Posterior cingulate gyrus (tissue), 11 donors: ENCODE data around the gene C2.

Experiments
- DNase-seq, 10 donors: peaks; one replicate each; pipeline versions ENCODE4 v3.0.0 to v3.0.0-alpha.2; 2020 to 2021; ENCODE audit warnings: mixed read lengths in 3 of 10
- intact Hi-C: fragments of 100-400 bp; cut with DNase I; formaldehyde crosslinking; loops from one replicate; pipeline ENCODE4 v1.15.1; 2023

C2 gene

DNA sequence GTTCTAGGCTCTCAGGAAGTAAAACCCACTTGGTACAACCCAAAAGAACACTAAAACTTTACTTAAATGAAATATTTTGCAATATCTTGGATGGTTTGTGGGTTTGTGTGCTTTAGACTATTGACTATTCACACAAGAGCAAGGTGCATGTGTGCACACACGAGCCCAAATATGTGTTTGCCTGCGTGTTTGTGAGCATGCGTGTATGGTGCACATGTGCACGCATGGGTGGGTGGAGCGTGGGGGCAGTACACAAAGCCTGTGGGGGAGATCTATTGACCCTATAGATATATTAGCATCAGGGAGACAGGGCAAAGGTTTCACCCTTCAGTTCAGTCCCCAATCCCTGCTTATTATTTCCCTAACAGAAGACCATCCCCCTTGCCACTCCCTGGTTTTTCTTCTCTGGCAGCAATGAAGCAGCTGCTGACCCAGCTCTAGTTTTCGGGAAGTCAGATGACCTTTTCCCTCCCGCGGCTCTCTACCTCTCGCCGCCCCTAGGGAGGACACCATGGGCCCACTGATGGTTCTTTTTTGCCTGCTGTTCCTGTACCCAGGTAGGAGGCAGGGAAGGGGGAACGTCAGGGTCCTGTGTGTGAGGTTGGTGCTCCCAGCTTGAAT lies at the start of gene C2:
Gene C2, plus strand, starts transcription at position 476 of the 621 bp plus-strand sequence. Its CDS starts 36 bp downstream, at position 512.
- no peak for DNase-seq
- intact Hi-C loops, result no loop called here

GRCh38 chr6:31878222-31878621 lies 49.3 kb upstream of the C2 start:
- DNase-seq, result peak in 1 of 10 donors; percentile 58
- intact Hi-C loops, result no loop called here

DNA sequence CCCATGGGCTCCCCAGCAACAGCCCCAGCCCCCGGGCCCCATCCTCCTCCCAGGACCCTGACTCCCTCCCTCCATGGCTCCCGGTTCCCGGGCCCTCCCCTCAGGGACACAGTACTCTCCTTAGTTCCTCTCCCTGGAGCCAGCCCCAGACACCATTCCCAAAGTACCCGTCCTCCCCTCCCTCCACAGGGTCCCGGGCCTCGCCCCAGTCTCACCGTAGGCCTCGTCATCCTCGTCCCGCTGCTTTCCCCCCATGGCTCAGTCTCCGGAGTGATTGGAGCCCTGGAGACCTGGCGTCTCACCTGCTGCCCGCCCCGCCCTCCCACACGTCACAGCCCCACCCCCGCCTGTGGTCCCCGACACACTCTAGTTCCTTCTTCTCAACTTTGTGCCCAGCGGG lies 48.8 kb upstream of the C2 start, which contains the start of gene SLC44A4:
Gene SLC44A4, minus strand, starts transcription at position 272 of the 400 bp plus-strand sequence. Its CDS starts 17 bp downstream, at position 255.
- intact Hi-C loops, result no loop called here
- no peak for DNase-seq

DNA sequence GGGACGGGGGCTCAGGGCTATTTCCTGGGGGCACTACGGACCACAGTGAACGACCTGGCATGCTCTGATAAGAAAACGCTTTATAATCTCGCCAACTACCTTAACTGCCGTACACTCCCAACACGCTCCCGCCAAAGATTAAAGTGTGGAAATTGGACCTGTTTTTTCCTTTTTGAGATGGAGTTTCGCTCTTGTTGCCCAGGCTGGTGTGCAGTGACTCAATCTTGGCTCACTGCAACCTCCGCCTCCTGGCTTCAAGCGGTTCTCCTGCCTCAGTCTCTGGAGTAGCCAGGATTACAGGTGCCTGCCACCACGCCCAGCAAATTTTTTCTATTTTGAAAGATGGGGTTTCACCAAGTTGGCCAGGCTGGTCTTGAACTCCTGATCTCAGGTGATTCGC lies 48.4 kb upstream of the C2 start:
- no peak for DNase-seq
- intact Hi-C loops, result no loop called here

- intact Hi-C loops, result no loop called here
- no peak for DNase-seq
Measured at GRCh38 chr6:31879901-31880300, 47.6 kb upstream of the C2 start.

DNA sequence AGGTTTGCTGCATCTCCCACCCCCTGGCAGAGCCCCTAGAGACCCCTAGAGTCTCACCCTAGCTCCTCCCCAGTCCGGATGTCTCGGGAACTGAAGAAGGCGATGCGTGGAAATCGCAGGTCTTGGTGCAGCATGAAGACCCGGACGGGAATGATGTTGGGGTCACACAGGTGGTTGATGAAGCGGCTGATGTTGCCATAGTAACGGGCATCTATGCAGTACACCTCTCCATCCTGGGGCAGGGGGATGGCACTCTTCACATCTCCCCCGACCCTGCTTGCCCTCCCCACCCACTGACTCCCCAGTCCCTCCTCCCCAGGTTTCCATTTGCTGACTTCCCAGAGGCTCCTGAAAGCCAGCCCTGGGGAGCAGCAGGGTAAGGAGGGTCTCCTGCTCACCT lies 46.9 kb upstream of the C2 start:
- intact Hi-C loops, result no loop called here
- DNase-seq, result peak in 1 of 10 donors; percentile 5

- DNase-seq, result peak in 1 of 10 donors; percentile 50
- intact Hi-C loops, result no loop called here
Measured at GRCh38 chr6:31881136-31881859, 46.2 kb upstream of the C2 start.

- intact Hi-C loops, result no loop called here
- DNase-seq, result no peak
Measured at GRCh38 chr6:31882344-31882743, 45.2 kb upstream of the C2 start.

DNA sequence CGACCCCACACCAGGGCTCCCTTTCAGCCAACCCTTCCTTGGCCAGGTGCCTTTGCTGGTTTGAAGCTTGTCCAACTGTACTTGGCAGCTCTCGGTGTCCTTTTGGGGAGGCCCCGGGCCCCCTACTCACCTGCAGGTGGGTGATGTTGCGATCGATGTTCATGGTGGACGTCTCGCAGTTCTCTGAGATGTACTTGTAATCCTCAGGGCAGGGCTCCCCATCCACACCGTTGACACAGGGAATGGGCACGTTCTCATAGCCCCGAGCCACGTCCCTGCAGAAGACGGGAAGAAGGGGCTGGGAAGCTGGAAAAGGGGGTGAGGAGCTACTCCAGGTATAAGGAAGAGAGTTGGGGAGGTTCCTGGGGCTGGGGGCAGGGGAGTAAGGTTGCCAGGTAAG lies 43.8 kb upstream of the C2 start:
- peak in 1 of 10 donors; percentile 31 for DNase-seq
- intact Hi-C loops, result no loop called here

DNA sequence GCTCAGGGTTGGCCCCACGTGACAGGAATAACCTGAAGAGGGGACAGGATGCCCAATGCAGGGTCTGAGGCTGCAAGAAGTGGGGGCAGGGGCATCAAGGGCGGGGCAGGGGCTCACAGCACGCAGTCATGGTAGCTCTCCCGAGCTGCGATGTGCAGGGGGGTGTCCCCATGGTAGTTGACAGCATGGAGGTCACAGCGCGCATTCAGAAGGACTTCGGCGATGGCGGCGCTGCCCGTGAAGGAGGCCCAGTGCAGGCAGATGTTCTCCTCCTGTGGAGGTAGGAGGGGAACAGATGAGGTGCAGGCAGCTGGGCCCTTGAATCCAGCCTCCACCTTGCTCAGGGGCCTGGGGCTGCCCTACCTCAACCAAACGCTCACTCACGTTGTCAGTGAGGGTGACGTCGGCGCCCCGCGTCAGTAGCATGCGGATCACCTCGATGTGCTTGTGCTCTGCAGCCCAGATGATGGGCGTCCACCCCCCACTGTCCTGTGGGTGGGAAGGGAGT lies 42.9 kb upstream of the C2 start:
- peak in 1 of 10 donors; percentile 67 for DNase-seq
- intact Hi-C loops, result no loop called here

DNA sequence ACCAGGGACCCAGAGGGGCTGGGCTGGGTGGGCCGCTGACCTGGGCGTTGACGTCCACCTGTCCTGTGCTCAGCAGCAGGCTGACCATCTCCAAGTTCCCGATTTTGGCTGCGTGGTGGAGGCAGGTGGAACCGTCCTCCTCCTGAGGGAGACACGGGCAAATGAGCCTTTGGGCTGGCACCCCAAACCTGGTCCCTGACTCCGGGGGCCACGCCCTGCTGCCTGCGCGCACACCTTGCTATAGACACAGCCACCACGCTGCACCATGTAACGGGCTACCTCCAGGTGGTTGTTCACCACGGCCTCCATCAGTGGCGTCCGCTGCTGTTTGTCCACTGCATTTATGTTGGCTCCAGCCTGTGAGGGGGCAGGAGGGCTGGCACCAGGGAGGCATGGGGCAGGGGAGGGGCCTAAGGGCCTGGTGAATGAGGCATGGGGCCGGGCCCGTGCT lies 41.0 kb upstream of the C2 start:
- intact Hi-C loops, result no loop called here
- peak in 1 of 10 donors; percentile 56 for DNase-seq

DNA sequence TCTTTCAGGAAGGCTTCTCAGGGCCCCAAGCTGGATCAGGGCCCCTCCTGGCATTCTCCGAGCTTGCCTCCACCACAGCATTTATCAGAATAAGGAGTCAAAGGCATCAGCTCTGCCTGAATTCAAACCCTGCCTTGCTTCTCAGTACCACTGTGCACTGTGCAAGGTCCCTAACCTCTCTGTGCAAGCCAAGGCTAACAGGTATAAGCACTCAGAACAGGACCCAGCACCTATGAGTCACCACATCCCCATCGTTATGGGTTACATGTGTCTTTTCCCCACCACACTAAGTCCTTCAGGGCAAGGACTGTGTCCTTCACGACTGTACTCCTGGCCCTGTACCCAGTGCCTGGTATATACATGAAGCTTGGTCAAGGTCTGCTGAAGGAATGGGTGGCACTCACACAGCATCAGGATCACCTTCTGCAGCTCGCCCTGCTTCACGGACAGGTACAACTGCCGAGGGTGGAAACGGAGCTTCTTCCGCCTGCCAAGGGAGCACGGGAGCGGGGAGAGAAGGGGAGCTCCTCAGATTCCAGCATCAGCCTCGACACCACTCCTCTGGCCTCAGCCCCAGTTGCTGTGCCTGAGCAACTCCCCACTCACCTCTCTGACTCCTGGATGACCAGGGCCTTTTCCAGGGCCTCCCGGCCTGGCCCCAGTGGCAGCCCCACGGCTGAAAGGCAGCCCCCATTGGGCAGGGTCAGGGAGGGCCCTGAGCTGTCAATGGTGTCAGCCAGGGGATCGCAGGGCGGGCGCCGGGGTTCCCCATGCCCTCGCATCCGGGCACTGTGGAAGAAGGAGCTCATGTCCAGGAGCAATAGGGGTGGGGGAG lies 40.1 kb upstream of the C2 start:
- DNase-seq, result peak in 1 of 10 donors; percentile 63
- intact Hi-C loops, result no loop called here

GRCh38 chr6:31888276-31889258 lies 39.0 kb upstream of the C2 start:
- intact Hi-C loops, result no loop called here
- DNase-seq, result peak in 4 of 10 donors; percentile 21 to 38 (median 31)

GRCh38 chr6:31889331-31889972 lies 38.1 kb upstream of the C2 start:
- intact Hi-C loops, result no loop called here

DNA sequence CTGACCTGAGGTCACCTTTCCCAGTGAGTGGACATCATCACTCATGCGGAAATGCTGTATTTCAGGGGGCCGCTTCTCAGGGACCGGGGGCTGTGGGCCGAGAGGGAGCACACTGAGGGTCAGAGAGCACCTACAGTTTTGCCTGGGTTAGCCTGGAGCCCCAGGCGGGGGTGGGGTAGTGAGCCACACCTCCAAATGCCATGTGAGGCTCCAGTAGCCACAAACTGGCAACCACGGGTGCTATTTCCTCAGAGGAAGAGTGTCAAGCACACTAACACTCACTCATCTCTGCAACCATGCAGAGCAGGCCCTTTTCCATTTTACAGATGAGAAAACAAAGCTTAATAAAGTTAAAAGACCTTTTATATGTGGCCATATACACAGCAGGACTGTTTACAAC lies 34.7 kb upstream of the C2 start:
- intact Hi-C loops, result no loop called here

More at GRCh38 chr6:31889331-31889972, 38.1 kb upstream of the C2 start:
- no peak for DNase-seq

DNA sequence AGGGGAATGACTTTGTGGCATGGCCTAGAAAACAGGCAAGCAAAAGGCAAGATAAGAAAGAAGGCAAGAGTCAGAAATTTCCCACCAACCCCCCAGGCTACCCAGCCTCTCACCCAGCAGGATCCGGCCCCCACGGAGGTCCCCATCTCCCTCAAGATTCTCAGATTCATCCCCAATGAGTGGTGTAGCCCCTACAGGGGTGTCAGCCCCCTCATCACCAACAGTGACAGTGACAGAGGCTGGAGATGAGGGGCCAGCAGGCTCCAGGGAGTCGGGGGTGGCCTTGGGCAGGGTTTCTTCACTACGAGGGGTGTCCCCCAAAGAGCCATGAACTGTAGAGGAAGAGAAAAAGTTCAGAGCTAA lies 31.0 kb upstream of the C2 start:
- intact Hi-C loops, result loop anchor here (2.0 kb wide), 1 partner anchor 34 kb away; the partner anchor contains the start of gene NEU1

More for the DNA sequence above, 34.7 kb upstream of the C2 start:
- DNase-seq, result peak in 1 of 10 donors; percentile 28

GRCh38 chr6:31896856-31897611 lies 30.5 kb upstream of the C2 start:
- peak in 3 of 10 donors; percentile 71 to 83 (median 80) for DNase-seq
- intact Hi-C loops, result loop anchor here (2.0 kb wide), 1 partner anchor 34 kb away; the partner anchor contains the start of gene NEU1

More for the DNA sequence above, 31.0 kb upstream of the C2 start:
- peak in 1 of 10 donors; percentile 62 for DNase-seq
